ENCODE data around the gene CASK.

GRCh38 chrX:41541386-41541785 lies 382.0 kb downstream of the CASK start:
- TF ChIP-seq, protein P1, sequence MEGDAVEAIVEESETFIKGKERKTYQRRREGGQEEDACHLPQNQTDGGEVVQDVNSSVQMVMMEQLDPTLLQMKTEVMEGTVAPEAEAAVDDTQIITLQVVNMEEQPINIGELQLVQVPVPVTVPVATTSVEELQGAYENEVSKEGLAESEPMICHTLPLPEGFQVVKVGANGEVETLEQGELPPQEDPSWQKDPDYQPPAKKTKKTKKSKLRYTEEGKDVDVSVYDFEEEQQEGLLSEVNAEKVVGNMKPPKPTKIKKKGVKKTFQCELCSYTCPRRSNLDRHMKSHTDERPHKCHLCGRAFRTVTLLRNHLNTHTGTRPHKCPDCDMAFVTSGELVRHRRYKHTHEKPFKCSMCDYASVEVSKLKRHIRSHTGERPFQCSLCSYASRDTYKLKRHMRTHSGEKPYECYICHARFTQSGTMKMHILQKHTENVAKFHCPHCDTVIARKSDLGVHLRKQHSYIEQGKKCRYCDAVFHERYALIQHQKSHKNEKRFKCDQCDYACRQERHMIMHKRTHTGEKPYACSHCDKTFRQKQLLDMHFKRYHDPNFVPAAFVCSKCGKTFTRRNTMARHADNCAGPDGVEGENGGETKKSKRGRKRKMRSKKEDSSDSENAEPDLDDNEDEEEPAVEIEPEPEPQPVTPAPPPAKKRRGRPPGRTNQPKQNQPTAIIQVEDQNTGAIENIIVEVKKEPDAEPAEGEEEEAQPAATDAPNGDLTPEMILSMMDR (IDR thresholded peaks at IDR 0.05; ENCODE audit: borderline replicate concordance, extremely low read depth, low read length, poor library complexity, severe bottlenecking): no peak
- TF ChIP-seq EZH2 (IDR thresholded peaks at IDR 0.05; ENCODE audit: borderline replicate concordance, low read depth, low read length, severe bottlenecking): no peak

Measured in DND-41 (cell line).